Ovary (tissue), 3 donors: Measurements from ENCODE around the gene PER3.

ENCODE experiments used
- CTCF ChIP-seq, 3 donors: fragments of 450-650 bp in 2 of 3; fragments of 200-600 bp in 1 of 3; IDR thresholded peaks; one replicate each; pipeline versions ENCODE4 v1.5.1 to v1.8.0; 2016 to 2022; ENCODE audit warnings: antibody characterized with exemption in 3 of 3, mild to moderate bottlenecking in 1 of 3
- EP300 ChIP-seq: sonication (generic); formaldehyde crosslinking; IDR thresholded peaks from one replicate; pipeline ENCODE4 v1.6.1; 2017; ENCODE audit warnings: antibody characterized with exemption
- donor health status: DM: no; HTN: no; CAD: no.

- TF ChIP-seq CTCF (IDR thresholded peaks at IDR 0.05): no peak
- no peak for TF ChIP-seq EP300
These were observed 28.6 kb upstream of the PER3 start for GRCh38 chr1:7755448-7755847.
